ENCODE measurements around the gene MBP.

The MBP gene

GRCh38 chr18:77133051-77133834, 660 bp upstream of the MBP start:
- no peak for DNase-seq

- DNase-seq: no peak
Measured at GRCh38 chr18:77131652-77132368, 773 bp downstream of the MBP start.

GRCh38 chr18:77131100-77131651, 1.4 kb downstream of the MBP start:
- DNase-seq: no peak

- DNase-seq: no peak
Measured at GRCh38 chr18:77130229-77131099, 2.1 kb downstream of the MBP start.

GRCh38 chr18:77129150-77129551, 3.4 kb downstream of the MBP start:
- DNase-seq: no peak

GRCh38 chr18:77127769-77128671, 4.6 kb downstream of the MBP start:
- DNase-seq: no peak

GRCh38 chr18:77124452-77124922, 8.1 kb downstream of the MBP start:
- DNase-seq: no peak

GRCh38 chr18:77123320-77124231, 9.0 kb downstream of the MBP start:
- DNase-seq: no peak

- DNase-seq: no peak
Measured at GRCh38 chr18:77121523-77121922, 11.1 kb downstream of the MBP start.

GRCh38 chr18:77119851-77120491, 12.6 kb downstream of the MBP start:
- no peak for DNase-seq

- DNase-seq: no peak
Measured at GRCh38 chr18:77119101-77119850, 13.3 kb downstream of the MBP start.

- no peak for DNase-seq
Measured at GRCh38 chr18:77118256-77119090, 14.1 kb downstream of the MBP start.

GRCh38 chr18:77116201-77117080, 16.1 kb downstream of the MBP start:
- no peak for DNase-seq

- DNase-seq: no peak
Measured at GRCh38 chr18:77115192-77115953, 17.2 kb downstream of the MBP start.

- DNase-seq: no peak
Measured at GRCh38 chr18:77114415-77115191, 18.0 kb downstream of the MBP start.

GRCh38 chr18:77114152-77114414, 18.5 kb downstream of the MBP start:
- no peak for DNase-seq
